ENCODE measurements around the gene VAX1. TPM values are rescaled to one million over a fixed set of nuclear protein-coding genes. Genes with fewer than 3 reads are reported as not detected.
"Not testable (repeated sequence)": the region's sequence is repeated elsewhere in the genome, so short reads cannot be mapped to it uniquely, and the experiment has no call there.

Gene VAX1
- total RNA-seq, 1 experiment from 2014 or later = 74.4 TPM

- intact Hi-C loops (cut with micrococcal nuclease; ENCODE audit: unreplicated experiment) = loop anchor here (5.0 kb wide), 1 partner anchor 59 kb away; no protein-coding TSS in a partner anchor
- Histone ChIP-seq H3K4me3 (ENCODE audit: low read depth, low read length, poor library complexity, severe bottlenecking) (peak overlapping the region; percentile 39), H3K4me1 (ENCODE audit: insufficient read depth, low read length, poor library complexity, severe bottlenecking) (peaks cover 70% of the 10 kb centered on the region), H3K9me3 (ENCODE audit: low read depth, low read length, poor library complexity, severe bottlenecking) (no peaks in the 10 kb centered on the region), H3K36me3 (ENCODE audit: insufficient read depth, low read length, poor library complexity, severe bottlenecking) (peaks cover 68% of the 10 kb centered on the region), H3K27me3 (replicated peaks; ENCODE audit: insufficient read depth, low read depth, low read length, poor library complexity) (no peaks in the 10 kb centered on the region), H3K27ac (ENCODE audit: low read depth, low read length, poor library complexity, severe bottlenecking) (peak overlapping the region; percentile 100)
- TF ChIP-seq CTCF (conservative IDR thresholded peaks at IDR 0.05; ENCODE audit: low read depth, low read length) (no peak), EZH2 (IDR thresholded peaks at IDR 0.05; ENCODE audit: borderline replicate concordance, low read depth, low read length, poor library complexity, severe bottlenecking) (no peak)
- no peak for DNase-seq (ENCODE audit: low spot score)
- ChIA-PET CTCF (interaction anchor here (0.7 kb wide), 1 partner anchor 44 kb away, joined by 3 read pairs; no protein-coding TSS in a partner anchor), POLR2A (ENCODE audit: low non-redundant PET) (interaction anchor here (0.6 kb wide), 1 partner anchor 32 kb away, joined by 4 read pairs; no protein-coding TSS in a partner anchor)
- BruUV-seq (replicated peaks) = no TSS peak
Measured at GRCh38 chr10:117130862-117131375, 7.2 kb downstream of the VAX1 start.

- peak overlapping the region; percentile 100 for H3K27ac ChIP-seq (ENCODE audit: low read depth, low read length, poor library complexity, severe bottlenecking)
- H3K36me3 ChIP-seq (ENCODE audit: insufficient read depth, low read length, poor library complexity, severe bottlenecking) = peaks cover 62% of the 10 kb centered on the region
- H3K27me3 ChIP-seq (replicated peaks; ENCODE audit: insufficient read depth, low read depth, low read length, poor library complexity) = no peaks in the 10 kb centered on the region
- no peaks in the 10 kb centered on the region for H3K9me3 ChIP-seq (ENCODE audit: low read depth, low read length, poor library complexity, severe bottlenecking)
- intact Hi-C loops (cut with micrococcal nuclease; ENCODE audit: unreplicated experiment) = loop anchor here (5.0 kb wide), 1 partner anchor 58 kb away; no protein-coding TSS in a partner anchor
- peaks cover 64% of the 10 kb centered on the region for H3K4me1 ChIP-seq (ENCODE audit: insufficient read depth, low read length, poor library complexity, severe bottlenecking)
- no peak overlapping the region for H3K4me3 ChIP-seq (ENCODE audit: low read depth, low read length, poor library complexity, severe bottlenecking)
- DNase-seq (ENCODE audit: low spot score) = no peak
- POLR2A ChIA-PET (ENCODE audit: low non-redundant PET) = interaction anchor here (0.5 kb wide), 1 partner anchor 15 kb away, joined by 4 read pairs; no protein-coding TSS in a partner anchor
- CTCF ChIA-PET = no interaction called here
- TF ChIP-seq EZH2 (IDR thresholded peaks at IDR 0.05; ENCODE audit: borderline replicate concordance, low read depth, low read length, poor library complexity, severe bottlenecking) (no peak), CTCF (conservative IDR thresholded peaks at IDR 0.05; ENCODE audit: low read depth, low read length) (no peak)
- BruUV-seq (replicated peaks) = no TSS peak
Measured at GRCh38 chr10:117130346-117130745, 7.7 kb downstream of the VAX1 start.

DNA sequence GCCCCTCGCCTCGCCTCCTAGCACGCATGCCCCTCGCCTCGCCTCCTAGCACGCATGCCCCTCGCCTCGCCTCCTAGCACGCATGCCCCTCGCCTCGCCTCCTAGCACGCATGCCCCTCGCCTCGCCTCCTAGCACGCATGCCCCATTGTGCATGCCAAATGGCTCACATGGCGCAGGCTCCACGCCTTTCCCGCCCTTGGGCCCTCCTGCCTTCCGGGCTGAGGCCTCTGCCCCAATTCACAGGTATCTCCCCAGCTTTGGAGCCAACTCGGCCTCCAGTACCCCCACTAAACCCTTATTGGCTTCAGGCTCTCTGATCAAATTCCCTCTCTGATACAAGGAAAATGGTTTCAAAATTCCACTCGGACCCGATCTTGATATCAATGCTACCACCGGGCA is 11.4 kb downstream of the VAX1 start:
- Histone ChIP-seq H3K36me3 (ENCODE audit: insufficient read depth, low read length, poor library complexity, severe bottlenecking) (peaks cover 32% of the 10 kb centered on the region), H3K4me1 (ENCODE audit: insufficient read depth, low read length, poor library complexity, severe bottlenecking) (peaks cover 32% of the 10 kb centered on the region)
- BruUV-seq (replicated peaks); H3K27me3 ChIP-seq (replicated peaks; ENCODE audit: insufficient read depth, low read depth, low read length, poor library complexity); POLR2A ChIA-PET (ENCODE audit: low non-redundant PET); H3K27ac ChIP-seq (ENCODE audit: low read depth, low read length, poor library complexity, severe bottlenecking); H3K4me3 ChIP-seq (ENCODE audit: low read depth, low read length, poor library complexity, severe bottlenecking); CTCF ChIA-PET; intact Hi-C loops (cut with micrococcal nuclease; ENCODE audit: unreplicated experiment); DNase-seq (ENCODE audit: low spot score); H3K9me3 ChIP-seq (ENCODE audit: low read depth, low read length, poor library complexity, severe bottlenecking): not testable (repeated sequence)

GRCh38 chr10:117126034-117126433 is 12.0 kb downstream of the VAX1 start:
- Histone ChIP-seq H3K4me1 (ENCODE audit: insufficient read depth, low read length, poor library complexity, severe bottlenecking) (peaks cover 25% of the 10 kb centered on the region), H3K27ac (ENCODE audit: low read depth, low read length, poor library complexity, severe bottlenecking) (no peak overlapping the region), H3K9me3 (ENCODE audit: low read depth, low read length, poor library complexity, severe bottlenecking) (no peaks in the 10 kb centered on the region), H3K4me3 (ENCODE audit: low read depth, low read length, poor library complexity, severe bottlenecking) (no peak overlapping the region), H3K36me3 (ENCODE audit: insufficient read depth, low read length, poor library complexity, severe bottlenecking) (peaks cover 26% of the 10 kb centered on the region), H3K27me3 (replicated peaks; ENCODE audit: insufficient read depth, low read depth, low read length, poor library complexity) (no peaks in the 10 kb centered on the region)
- TF ChIP-seq CTCF (conservative IDR thresholded peaks at IDR 0.05; ENCODE audit: low read depth, low read length) (no peak), EZH2 (IDR thresholded peaks at IDR 0.05; ENCODE audit: borderline replicate concordance, low read depth, low read length, poor library complexity, severe bottlenecking) (no peak)
- BruUV-seq (replicated peaks) = no TSS peak
- intact Hi-C loops (cut with micrococcal nuclease; ENCODE audit: unreplicated experiment) = no loop called here
- POLR2A ChIA-PET (ENCODE audit: low non-redundant PET) = no interaction called here
- CTCF ChIA-PET = no interaction called here
- DNase-seq (ENCODE audit: low spot score) = no peak

All from A673 (cell line).